MM.1S (cell line): ENCODE results near the gene SIRT2.

Experiments
- EZH2 ChIP-seq: fragments of 300-600 bp; sonication (generic); optimal IDR thresholded peaks from 2 replicates; pipeline ENCODE3; 2017; ENCODE audit warnings: low read depth, mild to moderate bottlenecking, antibody characterized with exemption, low read length, mixed read lengths
- TF ChIP-seq, protein P1 (sequence below): fragments of 300-600 bp; sonication (generic); IDR thresholded peaks from 2 replicates; pipeline ENCODE4 v1.5.1; 2016; ENCODE audit warnings: antibody characterized with exemption, low read length, mixed read lengths

DNA sequence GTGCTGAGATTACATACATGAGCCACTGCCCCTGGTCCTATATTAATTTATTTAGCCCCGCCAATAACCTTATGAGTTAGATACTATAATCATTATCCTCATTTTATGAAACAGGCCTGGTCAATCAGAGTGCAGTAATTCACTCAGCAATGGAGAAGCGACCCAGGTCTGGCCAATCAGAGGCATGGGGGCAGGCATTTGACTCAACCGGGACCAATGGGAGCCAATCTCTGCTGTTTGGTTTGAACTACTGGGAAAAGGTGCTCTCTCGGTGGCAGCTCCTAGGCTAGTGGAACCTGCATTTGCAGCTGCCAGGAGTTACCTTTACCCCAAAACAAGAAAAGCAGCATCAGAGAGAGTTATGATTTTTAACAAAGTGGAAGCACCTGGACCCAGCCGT lies 6.6 kb downstream of the SIRT2 start:
- no peak for TF ChIP-seq EZH2
- TF ChIP-seq, protein P1, sequence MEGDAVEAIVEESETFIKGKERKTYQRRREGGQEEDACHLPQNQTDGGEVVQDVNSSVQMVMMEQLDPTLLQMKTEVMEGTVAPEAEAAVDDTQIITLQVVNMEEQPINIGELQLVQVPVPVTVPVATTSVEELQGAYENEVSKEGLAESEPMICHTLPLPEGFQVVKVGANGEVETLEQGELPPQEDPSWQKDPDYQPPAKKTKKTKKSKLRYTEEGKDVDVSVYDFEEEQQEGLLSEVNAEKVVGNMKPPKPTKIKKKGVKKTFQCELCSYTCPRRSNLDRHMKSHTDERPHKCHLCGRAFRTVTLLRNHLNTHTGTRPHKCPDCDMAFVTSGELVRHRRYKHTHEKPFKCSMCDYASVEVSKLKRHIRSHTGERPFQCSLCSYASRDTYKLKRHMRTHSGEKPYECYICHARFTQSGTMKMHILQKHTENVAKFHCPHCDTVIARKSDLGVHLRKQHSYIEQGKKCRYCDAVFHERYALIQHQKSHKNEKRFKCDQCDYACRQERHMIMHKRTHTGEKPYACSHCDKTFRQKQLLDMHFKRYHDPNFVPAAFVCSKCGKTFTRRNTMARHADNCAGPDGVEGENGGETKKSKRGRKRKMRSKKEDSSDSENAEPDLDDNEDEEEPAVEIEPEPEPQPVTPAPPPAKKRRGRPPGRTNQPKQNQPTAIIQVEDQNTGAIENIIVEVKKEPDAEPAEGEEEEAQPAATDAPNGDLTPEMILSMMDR, result no peak
